Daoy (cell line): ENCODE results near the gene FEM1C. TPM values are rescaled to one million over a fixed set of nuclear protein-coding genes. Genes with fewer than 3 reads are reported as not detected.

ENCODE experiments used
- DNase-seq: peaks from one replicate; pipeline ENCODE4 v3.0.0-alpha.2; 2015; ENCODE audit warnings: low read depth
- total RNA-seq: library from RNA; depleted of rRNA; stranded (reverse); fragments of >200 nt; shearing (Covaris generic); gene quantifications from 2 replicates; pipeline ENCODE4 v1.2.3, GENCODE V29; 2014

The FEM1C gene
- total RNA-seq, 1 experiment from 2014 or later: 6.8 TPM

DNA sequence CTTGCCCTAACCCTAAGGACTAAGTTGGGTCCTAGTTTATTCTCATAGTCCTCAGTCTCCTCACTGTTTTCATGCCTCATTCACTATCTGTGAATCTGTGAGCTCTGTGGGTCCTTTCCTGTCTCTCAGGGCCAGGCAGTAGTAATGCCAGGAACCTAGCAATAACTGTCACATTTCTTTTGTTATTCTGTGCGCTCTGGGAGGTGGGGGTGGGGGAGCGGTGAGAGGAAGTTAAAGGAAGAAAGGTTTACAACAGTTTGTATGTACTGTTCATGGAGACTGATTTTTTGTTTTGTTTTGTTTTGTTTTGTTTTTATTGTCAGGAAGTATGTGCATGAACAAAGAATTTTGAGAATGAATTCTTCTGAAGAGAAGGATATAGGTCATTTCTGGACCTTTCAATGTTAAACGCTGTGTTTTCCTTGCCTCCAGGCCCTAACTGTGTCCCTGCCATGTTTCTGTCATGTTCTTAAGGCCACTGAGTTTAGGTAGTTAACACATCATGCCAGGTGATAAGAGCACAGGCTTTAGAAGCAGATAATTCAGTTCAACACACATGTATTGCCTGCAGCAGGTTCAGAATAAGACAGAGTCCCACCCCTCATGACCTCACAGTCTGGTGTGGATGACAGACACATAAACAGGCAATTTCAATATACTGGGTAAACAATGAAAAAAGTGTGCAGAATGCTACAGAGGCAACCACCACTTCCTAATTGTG lies 13.3 kb upstream of the FEM1C start:
- no peak for DNase-seq

DNA sequence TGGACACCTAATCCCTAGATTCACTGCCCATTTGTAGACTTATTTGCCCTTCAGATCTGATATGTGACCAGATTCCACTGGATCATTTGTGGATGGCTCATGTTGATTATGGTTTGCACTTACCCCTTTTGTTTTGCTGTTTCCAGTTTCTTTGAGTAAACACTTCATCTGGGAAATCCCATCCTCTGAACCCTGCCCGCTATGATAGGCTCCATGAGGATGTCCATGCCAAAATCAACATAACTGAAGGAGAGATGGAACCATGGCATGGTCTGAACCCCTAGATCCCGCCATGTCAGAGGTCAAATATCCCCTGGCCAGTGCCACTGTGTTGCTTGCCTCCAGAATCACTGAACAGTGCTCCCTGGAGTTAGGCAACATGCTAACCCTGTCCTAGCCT lies 11.7 kb upstream of the FEM1C start:
- no peak for DNase-seq

DNA sequence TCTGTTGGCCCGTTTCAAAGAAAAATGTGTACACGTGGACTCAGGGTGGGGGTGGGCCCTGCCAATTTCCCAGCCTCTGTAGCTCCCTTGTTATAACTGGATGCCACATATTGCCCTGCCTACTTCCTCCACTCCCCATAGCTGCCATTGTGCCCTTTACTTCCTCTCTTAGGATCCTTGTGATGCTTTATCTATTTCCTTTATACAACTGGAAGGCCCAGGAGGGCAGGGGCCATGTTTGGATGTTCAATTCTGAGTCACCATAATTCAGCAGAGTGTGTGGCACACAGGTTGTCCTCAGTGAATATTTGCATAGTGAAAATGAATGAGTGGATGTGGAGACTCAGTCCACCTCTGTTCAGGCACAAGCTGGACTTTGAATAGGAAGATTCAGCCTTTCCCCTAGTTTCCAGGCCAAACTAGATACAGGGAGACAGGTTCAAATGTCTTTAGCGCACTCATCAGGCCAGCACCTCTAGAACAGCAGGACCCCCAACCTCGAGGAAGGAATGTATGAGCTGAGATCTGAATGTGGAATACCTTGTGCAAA lies 10.6 kb upstream of the FEM1C start:
- DNase-seq: no peak

DNA sequence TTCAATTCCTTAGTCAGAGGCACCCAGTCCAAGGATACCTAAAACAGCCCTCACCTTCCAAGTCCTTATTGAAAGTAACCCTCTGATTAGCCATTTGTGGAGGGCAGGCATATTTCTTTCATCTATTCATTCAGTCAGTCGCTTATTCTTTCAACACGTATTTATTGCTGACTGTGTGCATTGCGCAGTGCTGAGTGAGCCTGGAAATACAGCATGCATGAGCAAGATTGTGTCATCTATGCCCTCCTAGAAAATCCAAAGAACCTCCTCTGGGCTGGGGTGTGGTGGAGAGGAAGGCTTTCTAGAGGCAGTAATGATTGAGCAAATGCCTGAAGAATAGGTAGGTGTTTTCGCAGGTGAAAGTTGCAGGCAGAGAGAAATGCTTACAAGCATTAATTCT lies 8.5 kb upstream of the FEM1C start:
- no peak for DNase-seq

DNA sequence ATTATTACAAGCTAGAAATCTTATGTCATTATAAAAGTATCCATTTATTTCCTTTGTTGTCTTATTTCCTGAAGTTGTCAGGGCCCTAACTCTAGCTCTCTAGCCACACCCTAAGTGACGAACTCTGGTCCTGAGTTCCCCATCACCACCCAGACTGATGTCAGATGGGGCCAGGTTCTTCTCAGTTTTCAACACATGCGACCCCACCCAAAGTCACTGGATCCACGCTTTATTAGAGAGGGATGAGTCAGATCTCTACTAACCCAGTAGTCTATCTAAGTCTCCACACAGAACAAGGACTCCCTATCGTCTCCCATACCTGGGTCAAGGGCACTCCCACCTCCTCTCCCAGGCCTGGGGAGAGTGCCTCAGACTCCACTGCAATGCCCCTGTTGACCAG lies 6.8 kb upstream of the FEM1C start:
- peak; percentile 41 for DNase-seq

DNA sequence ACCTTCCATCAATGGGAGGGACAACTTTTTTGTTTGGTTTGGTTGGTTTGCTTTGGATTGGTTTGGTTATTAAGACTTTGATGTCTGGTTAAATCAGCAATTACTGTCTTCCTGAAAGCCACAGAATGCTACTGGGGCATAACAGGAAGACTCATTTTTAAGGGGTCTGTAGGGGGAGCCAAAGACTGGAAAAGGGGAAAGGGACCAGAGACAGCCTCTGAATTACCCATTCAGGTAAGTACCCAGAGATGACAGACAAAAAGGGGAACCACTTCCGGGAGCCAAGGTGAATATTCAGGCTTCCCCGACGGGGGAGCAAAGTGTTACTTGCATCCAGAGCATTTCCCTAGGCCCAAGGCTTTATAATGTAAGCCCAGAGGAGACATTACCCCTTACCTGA lies 4.6 kb upstream of the FEM1C start:
- peak; percentile 27 for DNase-seq

DNA sequence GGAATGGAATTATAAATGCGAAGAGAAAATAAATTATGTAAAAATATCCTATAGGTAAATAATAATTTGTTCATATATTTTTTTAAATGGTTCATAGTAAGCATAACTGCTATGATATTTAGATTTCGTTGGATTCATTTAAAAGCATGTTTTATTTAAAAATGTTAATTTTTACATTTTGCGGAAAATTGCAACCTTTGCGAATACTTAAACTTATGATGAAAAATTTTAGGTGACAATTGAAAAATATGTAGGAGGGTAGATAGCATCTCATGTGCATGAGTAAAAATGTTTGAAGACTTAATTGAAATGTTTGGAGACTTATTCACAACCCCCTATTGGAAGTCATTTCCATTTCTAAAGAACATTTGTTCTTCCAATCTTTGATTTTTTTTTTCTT lies 4.1 kb upstream of the FEM1C start:
- DNase-seq: no peak

DNA sequence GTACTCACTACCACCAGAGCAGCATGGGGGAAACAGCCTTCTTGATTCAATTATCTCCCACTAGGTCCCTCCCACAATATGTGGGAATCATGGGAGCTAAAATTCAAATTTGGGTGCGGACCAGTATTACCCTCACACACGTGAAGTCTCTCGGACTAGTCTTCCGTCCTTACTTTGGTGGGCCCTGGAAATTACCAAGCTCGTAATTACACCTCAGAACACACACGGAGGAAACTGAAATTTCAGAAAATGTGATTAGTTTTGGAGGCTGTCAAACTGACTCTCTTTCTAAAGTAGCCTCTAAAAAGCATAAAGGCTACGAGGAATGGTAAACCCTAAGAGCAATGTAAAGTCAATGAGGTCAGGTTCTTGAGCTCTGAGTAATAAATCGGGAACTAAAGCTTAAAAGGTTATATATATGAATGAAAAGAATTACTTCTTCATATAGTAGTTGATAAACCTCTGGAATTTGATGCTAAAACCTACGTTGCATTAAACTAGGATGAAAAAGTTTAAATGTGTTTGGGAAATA lies 842 bp upstream of the FEM1C start:
- DNase-seq: no peak

DNA sequence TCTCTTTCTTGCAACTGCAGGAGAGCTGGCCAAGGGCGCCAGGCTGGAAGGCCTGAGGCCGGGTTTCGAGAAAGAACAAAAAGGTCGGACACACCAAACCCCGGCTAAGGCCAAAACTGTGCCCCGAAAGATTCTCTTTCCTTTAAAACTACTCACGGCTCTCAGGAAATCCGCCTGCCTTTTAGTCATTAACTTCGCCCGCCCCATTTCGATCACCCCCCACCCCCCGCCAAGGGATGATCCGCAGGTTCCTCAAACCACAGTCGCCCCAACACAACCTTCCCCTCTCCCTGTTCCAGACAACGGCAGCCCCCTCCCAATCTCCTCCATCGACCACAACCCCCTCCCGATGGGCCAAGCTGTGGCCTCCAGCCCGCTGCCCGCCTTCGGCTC lies 536 bp downstream of the FEM1C start:
- DNase-seq: peak; percentile 53

DNA sequence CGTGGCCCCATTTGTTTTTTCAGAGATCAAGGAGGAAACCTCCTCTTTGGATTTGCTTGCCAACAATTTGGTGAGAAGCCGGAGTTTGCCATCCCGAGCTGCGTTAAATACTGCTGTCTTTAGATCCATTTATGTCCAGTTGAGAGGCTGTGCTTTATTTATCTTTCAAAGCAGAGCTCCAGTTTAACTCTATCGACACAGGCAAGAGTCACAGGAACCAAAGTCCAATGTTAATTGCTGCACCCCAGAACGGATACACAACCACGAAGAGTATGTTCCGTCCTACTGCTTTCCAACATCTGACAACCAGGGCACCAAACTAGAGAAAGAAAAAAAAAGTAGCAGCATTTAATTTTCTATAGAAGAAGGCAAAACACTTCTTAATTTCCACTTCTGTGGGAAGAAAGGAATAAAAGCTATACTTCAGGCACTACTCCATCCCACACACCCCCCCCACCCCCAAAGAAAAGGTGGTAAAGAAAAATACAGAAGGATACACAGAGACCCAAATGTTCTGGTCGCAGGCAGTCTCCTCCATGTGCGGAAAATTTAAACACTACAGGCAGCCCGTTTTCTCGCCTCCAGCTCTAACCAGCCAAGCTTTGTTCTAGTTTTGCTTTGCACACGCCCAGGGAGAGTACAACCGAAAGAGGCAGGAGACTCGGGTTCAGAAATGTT lies 1.1 kb downstream of the FEM1C start:
- DNase-seq: peak; percentile 58

DNA sequence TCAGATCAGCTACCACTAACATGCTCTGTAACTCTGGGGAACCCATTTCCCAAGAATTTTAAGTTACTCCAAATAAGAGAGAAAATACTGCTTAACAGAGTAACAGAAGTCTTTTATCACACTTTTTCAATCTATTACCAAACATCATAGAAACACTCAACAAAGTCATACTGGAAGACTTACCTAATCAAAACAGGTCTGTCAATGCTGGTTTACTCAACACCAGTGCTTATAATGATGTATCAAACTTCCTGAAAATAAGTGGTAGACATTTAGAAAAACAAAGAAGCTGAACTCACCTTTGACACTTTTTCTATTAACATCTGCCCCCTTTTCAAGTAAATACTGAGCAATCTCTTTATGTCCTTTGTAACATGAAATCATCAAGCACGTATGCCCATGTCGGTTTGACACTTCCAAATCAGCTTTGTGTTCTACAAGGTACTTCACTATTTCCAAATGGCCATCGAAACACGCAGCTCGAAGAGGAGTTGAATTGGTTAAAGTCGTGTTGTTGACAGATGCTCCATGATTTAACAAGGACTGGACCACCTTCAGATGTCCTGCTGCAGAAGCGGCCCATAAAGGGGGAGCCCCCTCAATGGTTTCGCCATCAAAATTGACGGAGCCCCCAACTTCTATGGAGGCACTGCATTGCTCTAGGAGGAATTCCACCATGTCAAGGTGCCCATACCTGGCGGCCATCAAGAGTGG lies 1.8 kb downstream of the FEM1C start:
- DNase-seq: no peak

DNA sequence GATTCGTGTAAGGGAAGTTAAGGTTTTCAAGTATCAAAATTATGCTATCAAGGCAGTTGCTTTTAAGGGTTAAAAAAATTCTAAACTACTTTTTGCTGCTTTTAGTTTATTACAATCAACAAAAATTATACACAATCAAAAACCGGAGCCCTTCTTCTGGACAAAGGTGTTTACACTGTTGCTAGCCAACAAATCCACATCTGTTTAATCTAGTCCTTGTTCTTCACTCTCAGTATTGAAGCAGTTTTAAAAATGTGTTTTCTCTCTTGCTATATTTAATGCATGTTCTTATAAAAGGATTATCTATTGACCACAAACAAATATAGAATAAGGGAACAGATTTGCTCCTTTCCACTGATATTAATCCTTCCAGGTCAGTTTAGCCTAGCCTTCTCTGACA lies 2.5 kb downstream of the FEM1C start:
- DNase-seq: no peak

DNA sequence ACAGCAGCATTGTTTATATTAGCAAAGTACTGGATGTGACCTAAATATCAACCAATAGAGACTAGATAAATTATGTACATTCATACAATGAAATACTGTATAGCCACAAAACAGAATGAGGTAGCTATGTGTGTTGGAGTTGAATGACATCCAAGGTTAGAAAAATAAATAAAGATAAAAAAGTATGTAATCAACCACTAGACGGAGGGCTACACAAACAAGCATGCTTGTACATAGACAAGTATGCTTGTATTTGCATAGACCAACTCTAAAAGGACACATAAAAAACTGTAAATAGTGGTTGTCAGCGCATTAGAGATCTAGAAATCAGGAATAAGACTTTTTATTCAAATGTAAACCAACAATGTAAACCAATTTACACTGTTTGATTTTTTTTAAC lies 3.0 kb downstream of the FEM1C start:
- DNase-seq: no peak

DNA sequence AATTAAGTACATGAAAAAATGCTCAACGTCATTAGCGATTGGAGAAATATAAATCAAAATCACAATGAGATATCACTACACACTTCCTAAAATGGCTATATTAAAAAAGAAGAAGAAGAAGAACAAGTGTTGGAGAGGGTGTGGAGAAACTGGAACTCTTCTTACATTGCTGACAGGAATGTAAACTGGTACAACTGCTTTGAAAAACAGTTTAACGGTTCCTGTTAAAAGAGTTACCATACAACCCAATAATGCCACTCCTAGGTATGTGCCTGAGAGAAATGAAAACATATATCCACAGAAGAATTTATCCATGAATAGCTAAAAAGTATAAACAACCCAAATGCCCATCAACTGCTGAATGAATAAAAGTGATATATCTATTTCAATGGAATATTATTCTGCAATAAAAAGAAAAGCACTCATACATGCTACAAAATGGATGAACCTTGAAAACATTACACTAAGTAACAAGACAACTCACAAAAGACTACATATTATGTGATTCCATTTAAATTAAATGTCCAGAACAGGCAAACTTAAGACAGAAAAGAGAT lies 9.0 kb downstream of the FEM1C start:
- DNase-seq: no peak

DNA sequence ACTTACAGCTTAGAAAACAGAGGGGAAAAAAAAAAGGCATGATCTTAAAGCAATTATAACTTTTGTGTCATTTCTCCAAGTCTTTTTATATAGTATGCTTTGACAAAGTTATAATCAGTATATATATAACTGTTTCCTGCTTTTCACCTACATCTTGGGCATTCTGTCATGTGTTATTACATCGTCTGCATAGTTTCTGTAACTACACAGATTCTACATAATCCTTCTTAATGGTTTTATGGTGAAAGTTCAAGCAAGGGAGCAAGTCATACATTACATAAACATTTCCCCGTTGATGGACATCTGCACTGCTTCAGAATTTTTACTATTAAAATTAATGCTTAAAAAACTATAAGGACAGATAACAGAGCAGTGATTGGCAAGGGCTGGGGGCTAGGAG lies 12.1 kb downstream of the FEM1C start:
- no peak for DNase-seq

DNA sequence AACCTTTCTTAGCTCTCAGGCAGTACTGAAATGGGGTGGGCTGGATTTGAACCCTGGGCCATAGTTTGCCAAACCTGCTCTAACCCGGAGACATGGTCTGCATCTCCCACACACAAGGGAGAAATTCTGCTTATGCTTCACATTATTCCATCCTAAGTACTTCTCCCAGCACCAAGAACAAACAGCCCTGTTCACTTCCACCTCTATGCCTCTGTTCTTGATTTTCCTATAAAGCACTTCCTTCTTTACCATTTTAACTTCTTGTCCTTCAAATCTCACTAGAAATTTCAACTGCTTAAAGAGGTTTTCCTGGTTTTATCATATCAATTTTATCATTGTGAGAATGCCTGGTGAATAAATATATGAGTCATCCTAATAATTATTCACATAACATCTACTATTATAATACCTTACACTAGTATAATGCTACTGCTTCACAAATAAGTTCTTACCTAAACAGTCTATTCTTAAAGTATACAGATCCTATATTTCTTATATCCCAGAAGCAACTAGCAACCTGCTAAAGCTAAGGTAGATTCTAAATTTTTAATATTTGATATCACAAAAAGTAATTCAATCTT lies 12.7 kb downstream of the FEM1C start:
- DNase-seq: no peak

DNA sequence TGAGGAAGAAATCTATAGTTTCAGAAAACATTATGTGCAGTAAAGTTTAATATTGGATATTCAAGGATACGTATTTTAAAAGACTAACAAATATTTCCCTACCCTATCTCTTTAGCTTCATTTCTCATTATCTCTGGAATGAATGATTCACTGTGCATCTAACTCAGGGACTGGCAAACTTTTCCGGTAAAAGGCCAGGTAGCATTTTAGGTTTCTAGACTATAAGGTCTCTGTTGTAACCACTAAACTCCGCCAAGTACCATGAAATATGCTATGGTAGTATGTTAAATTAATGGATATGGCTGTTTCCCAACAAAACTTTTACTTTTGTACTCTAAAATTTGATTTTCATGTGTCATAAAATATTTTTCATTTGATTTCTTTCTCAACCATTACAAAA lies 13.2 kb downstream of the FEM1C start:
- no peak for DNase-seq

DNA sequence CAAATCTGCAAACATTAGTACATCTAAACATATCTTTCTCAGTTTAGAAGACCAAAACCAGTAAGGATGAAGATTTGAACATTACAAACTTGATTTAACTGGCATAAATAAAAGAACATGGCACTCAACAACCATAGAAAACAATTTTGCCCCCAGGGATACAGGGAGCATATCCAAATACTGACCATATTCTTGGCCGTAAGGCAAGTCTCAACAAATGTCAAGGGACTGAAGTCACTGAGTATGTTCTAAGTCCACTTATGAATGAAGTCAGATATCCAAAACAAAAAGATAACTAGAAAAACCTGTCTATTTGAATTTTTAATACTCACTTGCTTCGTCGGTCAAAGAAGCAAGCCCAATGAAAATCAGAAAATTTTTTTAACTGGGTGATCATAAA lies 14.1 kb downstream of the FEM1C start:
- no peak for DNase-seq

DNA sequence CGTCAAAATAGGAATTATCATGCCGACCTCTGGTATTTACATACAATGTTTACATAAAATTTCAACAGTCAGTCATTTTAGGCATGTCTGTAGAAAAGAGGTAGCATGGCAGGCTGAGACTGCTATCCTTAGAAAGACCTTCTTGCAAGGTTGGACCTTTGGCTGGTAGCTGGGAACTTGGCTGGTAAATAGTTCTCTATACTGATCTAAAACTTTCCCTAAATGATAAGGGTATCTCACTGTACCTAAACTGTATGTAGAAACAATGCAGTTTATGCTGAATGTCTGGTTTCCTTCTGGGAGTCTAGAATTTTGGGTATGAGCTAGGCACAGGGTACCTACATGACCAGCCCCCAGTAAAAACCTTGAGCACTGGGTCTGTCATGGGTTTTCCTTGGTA lies 18.0 kb downstream of the FEM1C start:
- DNase-seq: no peak

DNA sequence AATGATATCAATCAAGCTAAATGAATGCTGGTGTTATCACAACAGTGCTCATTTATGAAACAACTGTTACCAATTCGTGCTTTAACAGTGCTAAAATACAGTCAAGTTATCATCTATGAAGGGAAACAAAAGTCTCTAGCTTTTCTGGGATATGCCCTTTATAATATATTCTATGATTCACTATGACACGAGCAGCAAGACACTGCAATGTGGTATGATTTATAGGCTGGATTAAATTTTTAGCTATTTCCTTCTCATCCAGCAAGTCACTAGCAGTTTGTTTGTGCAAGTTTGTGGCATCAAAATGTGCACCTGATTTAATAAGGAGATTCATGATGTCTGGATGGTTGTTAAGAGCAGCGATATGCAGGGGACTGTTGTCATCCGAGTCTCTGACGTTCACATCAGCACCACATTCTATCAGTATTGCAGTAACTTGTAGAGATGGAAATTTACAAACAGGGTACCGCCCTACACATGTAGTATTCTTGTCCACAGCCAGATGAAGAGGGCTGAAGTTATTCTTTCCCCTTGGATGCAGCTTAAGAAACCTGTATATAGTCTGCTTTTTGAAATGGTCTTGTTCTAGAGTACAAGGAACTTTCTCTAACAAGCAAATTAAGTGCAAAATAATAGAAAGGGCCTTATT lies 20.3 kb downstream of the FEM1C start:
- DNase-seq: no peak

DNA sequence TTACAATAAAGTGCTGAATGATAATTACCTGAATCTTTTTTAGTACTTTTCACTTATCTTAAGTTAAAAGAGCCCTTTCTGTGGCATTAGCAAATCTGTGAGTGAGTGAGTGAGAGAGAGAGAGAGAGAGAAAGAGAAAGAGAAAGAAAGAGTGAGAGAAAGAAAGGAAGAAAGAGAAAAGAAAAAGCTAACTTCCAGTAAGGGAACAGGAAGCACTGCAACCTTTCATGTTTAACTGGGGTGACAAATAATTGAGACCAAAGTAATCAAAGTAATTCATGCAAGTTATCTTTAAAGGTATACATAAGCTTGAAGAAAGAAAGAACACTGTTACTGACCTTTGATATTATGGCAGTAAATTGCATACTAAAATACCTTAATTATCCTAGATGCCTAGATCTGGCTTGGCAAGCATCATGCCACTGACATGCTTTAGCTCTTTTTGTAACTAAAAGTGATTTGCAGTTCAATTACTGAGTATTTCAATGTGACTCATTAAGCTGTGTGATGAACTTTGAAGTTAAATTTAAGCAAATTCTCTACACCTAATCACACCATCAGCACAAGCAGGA lies 21.7 kb downstream of the FEM1C start:
- DNase-seq: no peak
